A204.1 (cell line): ENCODE measurements around the gene LRFN2.

Experiments
- FAIRE-seq: peaks from 2 replicates; lab custom pipeline; 2012; peaks lifted over from hg19 to GRCh38; lab: Jason Lieb, UNC

Gene LRFN2

DNA sequence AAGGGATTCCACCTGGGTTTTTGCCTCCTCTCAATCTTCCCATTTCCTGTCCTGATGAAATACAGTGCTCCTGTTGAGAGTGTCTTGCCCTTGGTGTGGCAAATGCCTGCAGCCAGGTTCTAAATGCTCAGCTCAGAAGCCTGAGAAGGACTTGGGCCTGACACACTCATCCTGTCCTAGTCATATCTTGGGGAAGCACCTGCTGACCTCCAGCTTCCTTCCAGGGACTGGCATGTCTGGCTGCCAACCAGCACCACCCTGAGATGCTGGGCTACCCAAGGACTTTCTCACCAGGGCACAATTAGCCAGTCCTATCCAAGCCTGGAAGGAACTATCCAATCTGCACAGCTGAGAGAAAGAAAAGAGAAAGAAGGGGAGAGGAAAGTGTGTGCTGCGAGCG is 43.4 kb downstream of the LRFN2 start:
- no peak for FAIRE-seq

DNA sequence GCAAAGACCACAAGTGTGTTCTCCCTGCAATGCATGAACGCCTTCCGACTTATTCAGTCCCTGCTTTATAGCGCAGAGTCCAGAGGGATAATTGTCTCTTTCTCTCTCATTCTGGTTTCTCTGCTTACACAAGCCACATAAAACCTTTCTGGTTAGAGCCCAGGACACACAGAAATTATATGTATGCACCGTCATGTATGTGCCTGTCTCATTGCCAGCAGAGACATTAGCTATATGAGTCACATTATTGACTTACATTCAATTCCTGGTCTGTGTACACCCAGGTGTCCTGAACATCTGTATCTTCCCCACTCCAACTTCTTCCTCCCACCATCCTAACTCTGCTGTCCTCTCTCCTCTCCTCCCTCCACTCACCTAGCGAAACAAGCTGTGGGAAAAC is 44.0 kb downstream of the LRFN2 start:
- FAIRE-seq, result no peak

GRCh38 chr6:40542175-40542764 is 44.9 kb downstream of the LRFN2 start:
- FAIRE-seq, result no peak

DNA sequence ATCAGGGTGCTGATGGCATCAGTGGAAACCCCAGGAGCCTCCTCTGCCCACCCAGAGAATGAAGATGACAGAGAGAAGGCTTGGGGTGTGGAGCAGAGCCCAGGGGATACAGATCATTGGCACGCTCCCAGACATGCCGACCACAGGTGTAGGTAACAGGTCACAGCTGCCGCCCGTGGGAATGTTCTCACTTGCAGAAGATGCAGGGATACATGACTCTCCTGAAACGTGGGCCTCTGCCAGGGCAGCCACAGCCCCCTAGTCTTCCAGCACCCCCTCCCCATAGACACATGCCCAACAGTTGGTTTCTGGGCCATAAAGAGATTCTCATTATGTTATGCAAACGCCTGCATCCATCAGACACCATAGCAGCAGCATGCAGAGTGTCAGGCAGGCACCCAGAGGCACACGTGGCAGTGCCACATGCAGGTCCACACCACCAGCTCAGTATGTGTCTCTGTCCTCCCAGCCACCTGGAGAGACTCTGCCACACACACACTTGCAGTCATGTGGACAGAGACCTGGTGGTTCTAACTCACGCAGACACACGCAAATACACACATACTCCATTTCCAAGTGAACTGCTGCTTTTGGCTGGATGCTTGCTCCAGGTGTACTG is 45.5 kb downstream of the LRFN2 start:
- no peak for FAIRE-seq

DNA sequence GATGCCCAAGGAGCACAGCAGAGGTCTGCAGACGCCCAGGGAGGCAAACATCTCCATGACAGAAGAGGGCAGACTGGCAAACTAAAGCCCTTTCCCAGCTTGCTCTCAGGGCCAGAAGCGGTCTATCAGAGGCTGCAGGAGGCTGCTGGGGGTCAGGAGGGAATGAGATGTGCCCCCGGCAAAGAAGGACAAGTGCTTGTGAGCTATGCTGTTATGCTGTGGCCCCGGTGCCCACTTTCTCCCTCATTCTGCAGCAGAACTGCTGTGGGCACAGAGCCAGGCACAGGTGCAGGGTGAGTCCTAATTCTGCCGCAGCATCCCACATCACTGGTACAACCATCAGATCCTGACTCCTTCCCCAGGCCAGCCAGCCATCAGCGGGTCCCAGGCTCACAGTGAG is 46.4 kb downstream of the LRFN2 start:
- FAIRE-seq, result no peak

- FAIRE-seq, result no peak
Observed at GRCh38 chr6:40539853-40540252, 47.3 kb downstream of the LRFN2 start.

GRCh38 chr6:40538556-40538955 is 48.6 kb downstream of the LRFN2 start:
- no peak for FAIRE-seq

DNA sequence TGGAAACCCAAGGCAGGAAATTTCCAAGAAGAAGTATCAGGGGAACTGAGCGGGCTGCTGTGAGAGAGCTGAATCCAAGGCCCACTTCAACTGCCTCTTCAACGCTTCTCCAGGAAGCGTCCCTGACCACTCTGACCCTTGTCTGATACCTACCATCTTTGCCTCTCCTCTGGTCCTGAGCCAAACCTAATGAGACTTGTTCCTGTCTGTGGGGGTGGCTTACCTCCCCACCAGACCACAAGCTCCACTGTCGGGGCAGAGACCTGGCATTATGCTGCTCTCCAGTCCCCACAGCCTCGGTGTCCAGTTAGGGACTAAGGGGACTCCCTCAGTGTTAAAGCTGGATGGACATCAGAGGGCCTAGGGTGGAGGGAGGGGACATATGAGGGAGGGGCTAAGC is 49.7 kb downstream of the LRFN2 start:
- FAIRE-seq, result no peak

DNA sequence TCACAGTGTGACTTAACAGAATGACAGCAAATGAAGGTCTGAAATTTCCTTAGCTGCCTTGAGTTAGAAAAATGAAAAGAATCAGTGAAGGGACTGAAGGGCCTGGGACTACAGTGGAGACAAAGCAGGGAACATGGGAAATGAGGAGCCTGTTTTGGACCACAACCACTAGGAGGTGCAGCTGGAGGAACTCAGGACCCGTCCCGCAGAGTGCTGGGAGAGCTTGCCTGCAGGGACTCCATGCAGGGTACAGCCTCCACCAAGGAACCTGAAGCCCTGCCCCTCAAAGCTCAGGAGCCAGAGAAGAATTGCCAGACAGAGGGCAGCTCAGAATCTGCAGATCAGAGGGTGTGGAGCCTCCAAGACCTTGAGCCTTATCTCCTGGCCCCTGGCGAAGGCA is 50.7 kb downstream of the LRFN2 start:
- FAIRE-seq, result no peak

DNA sequence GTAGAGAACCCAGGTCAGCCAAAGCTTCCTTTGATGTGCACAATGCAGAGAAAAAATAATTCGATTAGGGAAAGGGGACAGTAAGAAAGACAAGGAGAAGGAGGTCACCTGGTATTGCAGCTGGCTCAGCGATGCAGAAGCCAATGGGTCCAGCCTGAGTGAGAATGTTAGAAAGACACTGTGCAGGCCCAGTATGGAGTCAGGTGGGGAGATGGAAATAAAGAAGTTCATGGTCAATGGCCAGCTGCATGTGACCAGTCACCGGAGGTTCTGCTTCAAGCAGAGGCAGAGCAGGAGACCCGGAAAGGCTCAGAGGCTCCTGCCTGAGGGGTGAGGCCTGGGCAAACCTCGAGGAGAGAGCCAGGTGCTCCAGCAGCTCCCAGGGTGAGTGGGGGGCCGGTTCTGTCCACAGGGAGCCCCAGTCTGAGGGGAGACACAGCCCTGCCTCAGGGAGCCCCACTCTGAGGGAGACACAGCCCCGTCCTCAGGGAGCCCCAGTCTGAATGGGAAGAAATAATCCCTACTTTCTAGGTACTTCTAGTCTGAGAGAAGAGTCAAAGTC is 51.3 kb downstream of the LRFN2 start:
- no peak for FAIRE-seq

GRCh38 chr6:40535110-40535818 is 51.9 kb downstream of the LRFN2 start:
- FAIRE-seq, result no peak

GRCh38 chr6:40532349-40533000 is 54.7 kb downstream of the LRFN2 start:
- FAIRE-seq, result no peak

DNA sequence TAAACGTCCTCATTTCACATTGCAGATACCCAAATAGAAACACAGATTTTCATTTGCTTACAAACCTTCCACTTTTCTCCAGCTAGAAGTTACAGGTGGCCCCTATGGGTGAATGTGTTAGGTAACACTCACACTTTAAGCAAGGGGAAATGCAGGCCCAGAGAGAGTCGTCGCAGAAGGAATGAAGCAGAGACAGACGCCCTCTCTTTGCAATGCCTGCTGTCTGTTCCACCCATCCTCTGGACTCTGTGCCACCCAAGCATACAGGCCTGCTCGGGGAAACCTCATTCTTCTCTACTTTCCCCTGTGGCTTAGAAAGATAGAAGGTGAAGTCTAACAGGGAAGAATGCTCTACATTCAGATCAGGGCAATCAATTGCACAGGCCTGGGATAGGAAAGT is 57.2 kb downstream of the LRFN2 start:
- no peak for FAIRE-seq

DNA sequence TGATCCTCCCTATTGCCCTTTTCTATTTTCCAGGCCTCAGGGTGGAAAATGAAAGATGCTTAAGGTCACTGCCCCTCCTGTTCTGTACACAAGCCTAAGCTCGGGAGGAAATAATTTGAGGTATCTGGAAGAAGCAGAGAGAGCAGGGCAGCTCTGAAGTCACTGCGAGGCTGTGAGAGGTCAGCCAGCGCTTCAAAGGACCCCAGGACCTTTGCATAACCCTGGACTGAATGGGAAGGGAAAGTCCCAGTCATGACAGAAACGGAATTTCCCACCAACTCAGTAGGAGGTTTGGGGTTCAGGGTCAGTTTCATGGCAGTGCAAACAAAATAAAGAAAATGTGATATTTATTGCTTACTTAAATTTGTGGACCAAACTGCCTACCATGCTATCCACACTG is 58.1 kb downstream of the LRFN2 start:
- no peak for FAIRE-seq

- FAIRE-seq, result no peak
Observed at GRCh38 chr6:40528051-40528450, 59.1 kb downstream of the LRFN2 start.

- no peak for FAIRE-seq
Observed at GRCh38 chr6:40526036-40526435, 61.1 kb downstream of the LRFN2 start.

- FAIRE-seq, result no peak
Observed at GRCh38 chr6:40524797-40525585, 62.2 kb downstream of the LRFN2 start.

DNA sequence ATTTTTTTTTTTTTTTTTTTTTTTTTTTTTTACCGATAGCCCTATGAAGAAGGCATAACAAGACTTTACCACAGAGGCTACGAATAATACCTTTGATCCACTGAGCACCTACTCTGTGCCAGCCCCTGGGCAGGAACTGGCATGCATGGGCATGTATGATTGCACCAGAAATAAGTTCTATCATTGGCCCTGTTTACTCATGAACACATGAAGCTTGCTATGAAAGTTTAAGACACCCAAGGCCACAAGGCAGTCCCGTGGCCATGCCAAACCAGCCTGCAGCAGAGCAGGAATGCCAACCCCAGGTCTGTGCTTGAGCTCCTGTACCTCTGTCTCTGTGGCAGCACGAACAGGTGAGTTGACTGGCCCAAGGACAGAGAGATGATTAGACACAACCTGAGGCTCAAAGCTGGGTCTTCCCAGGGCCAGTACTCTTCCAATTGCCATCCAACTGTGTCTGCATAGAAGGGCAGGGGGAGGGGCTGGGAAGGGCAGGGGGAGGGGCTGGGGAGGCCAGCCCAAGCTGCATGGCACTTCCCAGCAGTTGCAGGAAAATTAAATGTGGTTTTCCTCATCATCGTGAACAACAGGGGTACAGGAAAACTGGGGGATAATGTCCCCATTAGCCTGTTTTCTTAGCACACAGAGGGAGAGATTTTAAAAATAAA is 63.5 kb downstream of the LRFN2 start:
- no peak for FAIRE-seq

DNA sequence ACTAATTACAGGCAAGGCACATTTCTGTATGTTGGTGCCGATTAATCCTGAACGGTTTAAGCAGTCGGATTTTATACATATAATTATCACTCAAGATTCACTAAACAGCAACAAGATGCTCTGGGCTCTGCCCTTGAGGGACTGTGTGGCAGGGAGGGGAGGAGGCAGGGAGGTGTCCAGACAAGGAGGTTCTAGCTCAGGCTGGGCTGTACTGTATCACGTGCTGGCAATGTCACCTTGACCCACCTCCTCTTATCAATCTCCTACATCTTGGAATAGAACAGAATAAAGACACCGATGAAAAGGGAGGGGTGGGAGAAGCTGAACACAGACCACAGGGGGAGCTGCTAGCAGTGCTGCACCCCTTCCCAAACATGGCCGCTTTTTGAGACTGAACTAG is 65.7 kb downstream of the LRFN2 start:
- FAIRE-seq, result no peak

- FAIRE-seq, result no peak
Observed at GRCh38 chr6:40520678-40521077, 66.5 kb downstream of the LRFN2 start.

- no peak for FAIRE-seq
Observed at GRCh38 chr6:40520084-40520483, 67.1 kb downstream of the LRFN2 start.

DNA sequence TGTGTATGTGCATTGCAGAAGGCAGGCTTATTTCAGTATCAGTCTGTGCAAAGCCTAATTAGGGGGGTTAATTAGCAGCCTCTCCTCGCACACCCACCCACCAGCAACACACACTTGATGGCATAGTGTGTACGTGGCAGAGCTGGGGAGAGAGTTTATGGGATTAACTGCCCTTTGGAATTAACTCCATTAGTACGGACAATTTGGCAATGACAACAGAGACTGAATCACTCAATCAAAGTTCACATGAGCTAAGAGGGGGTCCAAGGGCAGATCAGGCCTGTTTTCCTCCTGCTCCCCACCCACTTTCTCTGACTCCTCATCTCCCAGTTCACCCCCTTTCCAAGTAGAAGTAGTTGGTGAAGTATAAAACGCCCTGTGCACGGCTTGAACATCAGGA is 69.5 kb downstream of the LRFN2 start:
- FAIRE-seq, result no peak
